ENCODE measurements around the gene DAP. TPM values are rescaled to one million over a fixed set of nuclear protein-coding genes. Genes with fewer than 3 reads are reported as not detected.

The DAP gene
- total RNA-seq: 100 to 1,000 TPM in 1 of 2 donors, 10 to 100 TPM in 1; 49.9 to 131 TPM
- 10 to 100 TPM; 60.4 to 80.1 TPM for polyA plus RNA-seq
- long read RNA-seq, donor 1, transcript DAP-201 (4 exons, 2,339 nt): major isoform, 56 of 61 reads
- long read RNA-seq, donor 1, partial matches to known transcripts: 0 of 61 reads
- long read RNA-seq, donor 1, other reads (novel, unspliced or antisense): 0 of 61 reads
- long read RNA-seq, donor 2, transcript DAP-201 (4 exons, 2,339 nt): major isoform, 16 of 18 reads
- long read RNA-seq, donor 2, partial matches to known transcripts: 0 of 18 reads
- long read RNA-seq, donor 2, other reads (novel, unspliced or antisense): 0 of 18 reads
- long read RNA-seq, donor 3, transcript DAP-201 (4 exons, 2,339 nt): major isoform, 23 of 25 reads
- long read RNA-seq, donor 3, partial matches to known transcripts: 0 of 25 reads
- long read RNA-seq, donor 3, other reads (novel, unspliced or antisense): 0 of 25 reads
- long read RNA-seq, donor 4, transcript DAP-201 (4 exons, 2,339 nt): major isoform, 28 of 71 reads
- long read RNA-seq, donor 4, partial matches to known transcripts: 41 of 71 reads
- long read RNA-seq, donor 4, other reads (novel, unspliced or antisense): 0 of 71 reads
- long read RNA-seq, donor 5, transcript DAP-201 (4 exons, 2,339 nt): major isoform, 92 of 96 reads
- long read RNA-seq, donor 5, partial matches to known transcripts: 0 of 96 reads
- long read RNA-seq, donor 5, other reads (novel, unspliced or antisense): 0 of 96 reads

GRCh38 chr5:10761185-10761932 lies at the start of gene DAP:
Gene DAP (minus strand): TSS chr5:10761234. CDS start chr5:10761068, 166 bp downstream.
- Histone ChIP-seq H3K4me3 (peak within 1 kb of the TSS; percentile 81), H3K4me1 (ENCODE audit: control insufficient read depth in 5 of 5, insufficient read depth in 5 of 5, low read length in 5 of 5) (peaks cover 0 to 42% (median 10%) of the 10 kb centered on the region in 5 donors), H3K9me3 (ENCODE audit: control insufficient read depth in 4 of 4, insufficient read depth in 3 of 4, low read length in 3 of 4) (no peaks in the 10 kb centered on the region), H3K27me3 (ENCODE audit: control insufficient read depth in 3 of 3, insufficient read depth in 3 of 3, low read length in 2 of 3) (no peaks in the 10 kb centered on the region), H3K27ac (ENCODE audit: low read depth in 1 of 2, low read length in 1 of 2) (peak within 1 kb of the TSS; percentile 96 to 97), H3K9ac (ENCODE audit: insufficient read depth in 1 of 2, low read length in 2 of 2) (peak within 1 kb of the TSS; percentile 70 to 85), H3K36me3 (ENCODE audit: control insufficient read depth in 4 of 4, insufficient read depth in 4 of 4, low read length in 4 of 4) (no peaks in the 10 kb centered on the region)
- TF ChIP-seq CTCF (IDR thresholded peaks at IDR 0.05; ENCODE audit: control extremely low read depth, extremely low read depth): no peak
- ATAC-seq (ENCODE audit: insufficient read depth, low FRiP score): peak; percentile 93
- 0 to 1% methylated on average over 72 to 78 of the region's 79 CpGs for WGBS, 2 donors
- DNase-seq: peak; percentile 90 to 97 (median 95)

GRCh38 chr5:10808347-10809226 lies 47.6 kb upstream of the DAP start:
- Histone ChIP-seq H3K4me1 (ENCODE audit: control insufficient read depth in 5 of 5, insufficient read depth in 5 of 5, low read length in 5 of 5) (peaks cover 0 to 13% (median 0%) of the 10 kb centered on the region in 5 donors), H3K4me3 (no peak overlapping the region), H3K9ac (ENCODE audit: insufficient read depth in 1 of 2, low read length in 2 of 2) (no peak overlapping the region), H3K27ac (ENCODE audit: low read depth in 1 of 2, low read length in 1 of 2) (no peak overlapping the region), H3K27me3 (ENCODE audit: control insufficient read depth in 3 of 3, insufficient read depth in 3 of 3, low read length in 2 of 3) (no peaks in the 10 kb centered on the region), H3K9me3 (ENCODE audit: control insufficient read depth in 4 of 4, insufficient read depth in 3 of 4, low read length in 3 of 4) (peaks cover 0 to 4% (median 0%) of the 10 kb centered on the region in 4 donors), H3K36me3 (ENCODE audit: control insufficient read depth in 4 of 4, insufficient read depth in 4 of 4, low read length in 4 of 4) (no peaks in the 10 kb centered on the region)
- TF ChIP-seq CTCF (IDR thresholded peaks at IDR 0.05; ENCODE audit: control extremely low read depth, extremely low read depth): no peak
- 48 to 54% methylated on average over 3 of the region's 3 CpGs for WGBS, 2 donors
- ATAC-seq (ENCODE audit: insufficient read depth, low FRiP score) (no peak), DNase-seq (peak in 2 of 3 donors; percentile 60 to 72)

- no peaks in the 10 kb centered on the region for H3K27me3 ChIP-seq (ENCODE audit: control insufficient read depth in 3 of 3, insufficient read depth in 3 of 3, low read length in 2 of 3)
- WGBS, 2 donors: 73 to 77% methylated on average over 9 of the region's 9 CpGs
- H3K4me1 ChIP-seq (ENCODE audit: control insufficient read depth in 5 of 5, insufficient read depth in 5 of 5, low read length in 5 of 5): peaks cover 0 to 3% (median 0%) of the 10 kb centered on the region in 5 donors
- ATAC-seq (ENCODE audit: insufficient read depth, low FRiP score): no peak
- no peak overlapping the region for H3K4me3 ChIP-seq
- peaks cover 0 to 4% (median 0%) of the 10 kb centered on the region in 4 donors for H3K9me3 ChIP-seq (ENCODE audit: control insufficient read depth in 4 of 4, insufficient read depth in 3 of 4, low read length in 3 of 4)
- H3K36me3 ChIP-seq (ENCODE audit: control insufficient read depth in 4 of 4, insufficient read depth in 4 of 4, low read length in 4 of 4): no peaks in the 10 kb centered on the region
- TF ChIP-seq CTCF (IDR thresholded peaks at IDR 0.05; ENCODE audit: control extremely low read depth, extremely low read depth): no peak
- no peak overlapping the region for H3K9ac ChIP-seq (ENCODE audit: insufficient read depth in 1 of 2, low read length in 2 of 2)
- DNase-seq: peak in 2 of 3 donors; percentile 22 to 33
- no peak overlapping the region for H3K27ac ChIP-seq (ENCODE audit: low read depth in 1 of 2, low read length in 1 of 2)
These were observed 41.1 kb upstream of the DAP start for GRCh38 chr5:10801931-10802666.
